Fibroblast of the aortic adventitia (primary cell): Measurements from ENCODE around the gene CD9. TPM values are rescaled to one million over a fixed set of nuclear protein-coding genes. Genes with fewer than 3 reads are reported as not detected.
A peak's percentile ranks its signal among the peaks of the same experiment; 100 is the strongest.
"Not testable (repeated sequence)": the region's sequence is repeated elsewhere in the genome, so short reads cannot be mapped to it uniquely, and the experiment has no call there.

Experiments used
- DNase-seq: peaks from one replicate; pipeline ENCODE4 v3.0.0-alpha.2; 2010; ENCODE audit warnings: low read depth
- H3K4me3 ChIP-seq: 2 replicates; pipeline ENCODE4 v1.5.1; 2011; ENCODE audit warnings: low read depth, mild to moderate bottlenecking, control low read depth, low read length, moderate library complexity
- CTCF ChIP-seq: IDR thresholded peaks from 2 replicates; pipeline ENCODE4 v1.5.1; 2011; ENCODE audit warnings: mild to moderate bottlenecking, low read length, control low read depth, inconsistent platforms; ENCODE audit not compliant: insufficient read depth
- total RNA-seq: library from RNA; depleted of rRNA; stranded (reverse); fragments of >200 nt; gene quantifications from 2 replicates; pipeline ENCODE4 v1.2.3, GENCODE V29; 2012; ENCODE audit warnings: low replicate concordance

Gene CD9
- total RNA-seq, 1 donor, result 407 TPM

- no peak for TF ChIP-seq CTCF
- no peak overlapping the region for H3K4me3 ChIP-seq
- no peak for DNase-seq
These were observed 11.2 kb upstream of the CD9 start for GRCh38 chr12:6189028-6189427.

- DNase-seq, H3K4me3 ChIP-seq: not testable (repeated sequence)
These were observed 10.1 kb upstream of the CD9 start for GRCh38 chr12:6189952-6190598.

DNA sequence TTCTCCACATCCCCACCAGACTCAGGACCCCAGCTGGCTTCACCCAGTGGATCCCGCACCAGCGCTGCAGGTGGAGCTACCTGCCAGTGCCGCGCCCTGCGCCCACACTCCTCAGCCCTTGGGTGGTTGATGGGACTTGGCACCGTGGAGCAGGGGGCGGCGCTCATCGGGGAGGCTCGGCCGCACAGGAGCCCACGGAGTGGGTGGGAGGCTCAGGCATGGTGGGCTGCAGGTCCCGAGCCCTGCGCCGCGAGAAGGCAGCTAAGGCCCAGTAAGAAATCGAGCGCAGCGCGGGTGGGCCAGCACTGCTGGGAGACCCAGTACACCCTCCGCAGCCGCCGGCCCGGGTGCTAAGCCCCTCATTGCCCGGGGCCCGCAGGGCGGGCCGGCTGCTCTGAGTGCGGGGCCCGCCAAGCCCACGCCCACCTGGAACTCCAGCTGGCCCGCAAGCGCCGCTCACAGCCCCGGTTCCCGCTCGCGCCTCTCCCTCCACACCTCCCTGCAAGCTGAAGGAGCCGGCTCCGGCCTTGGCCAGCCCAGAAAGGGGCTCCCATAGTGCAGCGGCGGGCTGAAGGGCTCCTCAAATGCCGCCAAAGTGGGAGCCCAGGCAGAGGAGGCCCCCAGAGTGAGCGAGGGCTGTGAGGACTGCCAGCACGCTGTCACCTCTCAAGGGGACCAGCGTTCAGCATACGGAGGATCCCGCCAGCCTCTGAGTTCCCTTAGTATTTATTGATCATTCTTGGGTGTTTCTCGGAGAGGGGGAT is 9.3 kb upstream of the CD9 start:
- not testable (repeated sequence) for DNase-seq, H3K4me3 ChIP-seq

- TF ChIP-seq CTCF, result no peak
These were observed 7.4 kb upstream of the CD9 start for GRCh38 chr12:6192604-6193380.

GRCh38 chr12:6193853-6194815 is 6.1 kb upstream of the CD9 start:
- DNase-seq, result no peak
- no peak for TF ChIP-seq CTCF
- no peak overlapping the region for H3K4me3 ChIP-seq

More at GRCh38 chr12:6192604-6193380, 7.4 kb upstream of the CD9 start:
- DNase-seq, result no peak
- no peak overlapping the region for H3K4me3 ChIP-seq

GRCh38 chr12:6195665-6196535 is 4.3 kb upstream of the CD9 start:
- DNase-seq, result peak; percentile 95
- TF ChIP-seq CTCF, result peak; percentile 92
- no peak overlapping the region for H3K4me3 ChIP-seq
